ENCODE data around the gene ARHGAP42.
"Not testable (repeated sequence)": the region's sequence is repeated elsewhere in the genome, so short reads cannot be mapped to it uniquely, and the experiment has no call there.

ARHGAP42 gene, protein sequence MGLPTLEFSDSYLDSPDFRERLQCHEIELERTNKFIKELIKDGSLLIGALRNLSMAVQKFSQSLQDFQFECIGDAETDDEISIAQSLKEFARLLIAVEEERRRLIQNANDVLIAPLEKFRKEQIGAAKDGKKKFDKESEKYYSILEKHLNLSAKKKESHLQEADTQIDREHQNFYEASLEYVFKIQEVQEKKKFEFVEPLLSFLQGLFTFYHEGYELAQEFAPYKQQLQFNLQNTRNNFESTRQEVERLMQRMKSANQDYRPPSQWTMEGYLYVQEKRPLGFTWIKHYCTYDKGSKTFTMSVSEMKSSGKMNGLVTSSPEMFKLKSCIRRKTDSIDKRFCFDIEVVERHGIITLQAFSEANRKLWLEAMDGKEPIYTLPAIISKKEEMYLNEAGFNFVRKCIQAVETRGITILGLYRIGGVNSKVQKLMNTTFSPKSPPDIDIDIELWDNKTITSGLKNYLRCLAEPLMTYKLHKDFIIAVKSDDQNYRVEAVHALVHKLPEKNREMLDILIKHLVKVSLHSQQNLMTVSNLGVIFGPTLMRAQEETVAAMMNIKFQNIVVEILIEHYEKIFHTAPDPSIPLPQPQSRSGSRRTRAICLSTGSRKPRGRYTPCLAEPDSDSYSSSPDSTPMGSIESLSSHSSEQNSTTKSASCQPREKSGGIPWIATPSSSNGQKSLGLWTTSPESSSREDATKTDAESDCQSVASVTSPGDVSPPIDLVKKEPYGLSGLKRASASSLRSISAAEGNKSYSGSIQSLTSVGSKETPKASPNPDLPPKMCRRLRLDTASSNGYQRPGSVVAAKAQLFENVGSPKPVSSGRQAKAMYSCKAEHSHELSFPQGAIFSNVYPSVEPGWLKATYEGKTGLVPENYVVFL

DNA sequence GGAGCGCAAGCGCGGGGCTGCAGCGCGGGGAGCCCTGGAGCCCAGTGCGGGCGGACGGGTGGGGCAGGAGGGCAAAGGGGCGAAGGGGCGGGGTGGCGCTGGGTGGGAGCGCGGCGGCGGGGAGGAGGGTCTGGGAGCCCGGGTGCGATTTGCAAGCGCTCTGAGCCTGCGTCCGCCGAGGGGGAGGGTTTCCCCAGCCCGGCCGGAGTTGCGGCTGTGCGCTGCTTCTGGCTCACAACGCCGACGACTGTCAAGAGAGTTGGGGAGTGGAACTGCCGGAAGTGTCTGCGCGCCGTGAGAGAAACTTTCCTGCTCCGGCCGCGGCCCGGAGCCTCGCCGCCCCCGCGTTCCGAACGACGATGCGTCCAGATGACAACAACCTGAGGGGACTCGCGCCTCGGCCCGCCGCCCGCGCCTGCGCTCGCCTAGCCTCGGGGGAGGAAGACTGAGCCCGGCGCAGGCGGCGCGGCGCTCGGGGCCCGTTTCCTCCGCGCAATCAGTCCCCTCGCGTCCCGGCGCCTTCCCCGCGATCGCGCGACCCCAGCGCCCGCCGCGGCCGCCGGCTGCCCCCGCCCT is at the start of gene ARHGAP42:
Gene ARHGAP42 (plus strand): TSS at position 235 of the 576 bp plus-strand sequence. CDS start 391 bp downstream, outside the sequence.
- DNase-seq = peak in 1 of 6 experiments; percentile 4

DNA sequence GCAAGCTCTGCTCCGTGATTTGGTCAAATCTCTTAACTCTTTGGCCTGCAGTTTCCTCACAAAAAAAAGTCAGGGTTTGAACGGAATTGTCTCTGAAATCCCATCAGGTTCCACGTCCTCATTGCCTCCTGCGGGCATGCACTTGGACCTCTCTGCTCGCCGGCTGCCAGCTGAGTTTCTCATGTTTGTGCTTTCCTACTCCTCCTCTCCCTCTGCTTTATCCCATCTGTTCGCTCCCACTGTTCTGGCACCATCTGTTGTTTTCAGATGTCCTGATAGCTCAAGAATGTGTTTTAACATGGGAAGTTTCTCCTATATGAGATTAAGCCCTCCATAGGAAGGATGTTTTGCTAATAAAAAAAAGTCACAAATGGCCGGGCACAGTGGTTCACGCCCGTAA is 49.4 kb upstream of the ARHGAP42 start:
- no peak for DNase-seq

DNA sequence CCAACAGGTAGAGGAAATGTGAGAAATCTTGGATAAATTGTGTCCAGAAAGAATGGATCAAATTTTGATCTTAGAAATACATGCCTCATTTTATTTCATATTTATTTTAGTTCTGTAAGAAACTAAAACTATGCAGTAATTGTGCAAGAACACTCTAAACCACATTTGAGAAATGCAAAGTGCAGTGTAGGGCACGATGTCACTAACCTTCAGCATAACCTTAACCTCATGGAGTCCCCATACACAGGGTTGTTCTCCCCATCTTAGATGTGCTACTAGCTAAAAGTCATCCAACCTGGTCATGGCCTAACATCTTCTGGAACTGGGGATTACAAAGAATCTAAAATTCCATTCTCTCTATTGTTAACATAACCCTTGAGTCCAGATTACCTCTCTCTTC is 48.4 kb upstream of the ARHGAP42 start:
- DNase-seq = no peak

DNA sequence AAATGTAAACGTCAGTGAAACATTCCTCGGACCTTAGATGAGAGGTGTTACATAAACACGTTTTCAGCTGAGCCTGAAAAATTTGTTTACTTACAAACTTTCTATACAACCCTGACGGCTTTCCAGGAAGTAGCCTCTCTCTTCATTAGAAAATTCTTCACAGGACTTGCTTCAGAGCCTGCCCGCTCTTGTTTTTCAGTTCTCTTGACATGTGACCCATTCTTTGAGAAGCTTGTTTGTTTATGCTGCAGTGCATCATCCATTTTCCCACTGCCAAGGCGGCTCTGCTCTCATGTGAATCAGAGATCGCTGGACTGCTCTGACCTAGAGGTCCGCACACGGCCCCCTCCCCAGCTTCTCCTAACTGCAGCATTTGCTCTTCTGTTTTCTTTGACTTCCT is 47.9 kb upstream of the ARHGAP42 start:
- no peak for DNase-seq

DNA sequence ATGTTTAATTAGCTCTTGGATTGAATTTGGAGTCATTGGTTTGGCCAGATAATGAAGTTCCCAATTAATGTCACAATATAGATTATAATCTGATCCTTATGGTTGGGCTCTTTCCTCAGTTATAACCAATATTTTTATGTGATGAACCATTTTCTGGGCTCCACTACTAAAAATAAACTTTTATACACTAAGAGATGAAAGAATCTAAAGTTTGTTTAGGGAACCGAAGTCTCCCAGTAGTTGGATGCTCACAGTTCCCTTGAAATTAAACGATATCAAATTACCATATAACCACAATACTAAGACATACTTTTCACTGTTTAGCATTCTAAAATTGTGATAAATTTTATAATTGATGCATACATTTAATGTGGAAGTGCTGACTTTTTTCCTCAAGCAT is 47.0 kb upstream of the ARHGAP42 start:
- DNase-seq = no peak

DNA sequence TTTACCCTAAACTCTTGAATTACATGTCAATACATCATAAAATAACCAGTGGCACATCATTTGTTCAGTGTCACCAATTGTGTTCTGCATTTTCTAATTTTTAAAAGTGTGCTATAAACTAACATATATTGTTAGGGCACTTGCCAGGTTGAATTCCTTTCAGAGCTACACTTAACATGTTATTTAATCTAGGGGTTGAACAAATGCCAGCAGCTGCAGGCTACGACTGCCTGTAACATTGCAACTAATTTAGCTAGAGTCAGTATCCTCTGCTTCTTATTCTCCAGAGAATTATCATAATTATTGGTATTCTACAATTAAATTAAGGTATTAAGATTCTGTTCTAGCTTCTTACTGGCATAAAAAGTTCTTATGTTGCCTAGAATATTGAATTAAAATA is 46.4 kb upstream of the ARHGAP42 start:
- DNase-seq = no peak

DNA sequence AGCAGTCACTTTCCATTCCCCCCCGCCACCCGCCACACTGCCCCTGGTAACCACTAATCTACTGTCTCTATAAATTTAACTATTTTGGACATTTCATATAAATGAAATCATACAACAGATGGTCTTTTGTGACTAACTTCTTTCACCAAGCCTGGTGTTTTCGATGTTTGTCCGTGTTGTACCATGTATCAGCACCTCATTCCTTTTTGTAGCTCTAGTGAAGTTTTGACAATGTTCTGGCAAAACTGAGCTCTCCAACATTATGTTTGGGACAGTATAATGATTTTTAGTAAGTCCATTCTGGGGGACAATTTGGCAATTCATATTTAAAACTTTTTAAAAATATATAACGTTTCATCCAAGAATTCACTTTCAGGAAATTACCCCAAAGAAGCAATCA is 45.6 kb upstream of the ARHGAP42 start:
- no peak for DNase-seq

DNA sequence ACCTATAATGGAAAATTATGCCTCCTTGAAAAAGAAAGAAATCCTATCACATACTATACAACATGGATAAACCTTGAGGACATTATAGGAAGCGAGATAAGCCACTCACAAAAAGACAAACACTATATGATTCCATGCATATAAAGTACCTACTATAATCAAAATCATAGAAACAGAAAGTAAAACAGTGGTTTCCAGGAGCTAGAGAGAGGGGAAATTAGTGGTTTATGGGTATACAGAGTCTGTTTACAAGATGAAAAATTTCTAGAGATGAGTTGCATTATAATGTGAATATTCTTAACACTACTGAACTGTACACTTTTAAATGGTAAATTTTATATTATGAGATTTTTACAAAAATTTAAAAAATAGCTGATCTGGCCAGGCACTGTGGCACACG is 40.5 kb upstream of the ARHGAP42 start:
- no peak for DNase-seq

DNA sequence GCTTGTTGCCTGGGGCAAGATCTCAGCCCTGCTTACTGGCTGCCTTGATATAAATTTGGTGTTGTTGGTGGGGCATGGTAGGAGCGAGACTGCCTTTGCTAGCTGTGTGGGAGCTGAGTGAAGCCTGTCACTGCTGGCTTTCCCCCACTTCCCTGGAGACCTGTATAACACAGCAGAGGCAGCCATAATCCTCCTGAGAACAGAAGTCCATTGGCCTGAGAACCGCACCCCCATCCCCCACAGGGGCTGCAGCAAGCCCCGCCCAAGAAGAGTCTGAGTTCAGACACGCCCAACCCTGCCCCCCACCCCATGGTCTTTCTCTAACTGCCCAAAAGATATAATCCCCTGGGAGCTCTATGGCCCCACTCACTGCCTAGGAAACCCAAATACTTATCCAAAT is 39.2 kb upstream of the ARHGAP42 start:
- DNase-seq = no peak

DNA sequence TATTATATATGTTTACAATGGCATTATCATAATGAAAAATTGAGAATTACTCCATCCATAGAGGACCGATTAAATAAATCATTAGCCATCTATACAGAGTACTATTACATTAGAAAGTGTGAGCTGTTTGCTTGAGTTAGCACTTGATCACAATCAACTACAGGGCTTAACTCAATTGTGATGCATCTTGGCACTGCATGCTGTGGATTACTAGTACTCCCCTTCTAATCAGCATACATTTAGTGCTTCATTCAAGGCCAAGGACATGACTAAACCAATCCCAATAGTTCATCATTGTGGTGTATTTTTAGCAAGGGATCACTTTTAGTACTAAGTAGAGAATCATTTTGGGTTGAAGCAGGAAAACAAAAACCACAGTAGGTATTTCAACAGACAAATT is 23.5 kb upstream of the ARHGAP42 start:
- no peak for DNase-seq

DNA sequence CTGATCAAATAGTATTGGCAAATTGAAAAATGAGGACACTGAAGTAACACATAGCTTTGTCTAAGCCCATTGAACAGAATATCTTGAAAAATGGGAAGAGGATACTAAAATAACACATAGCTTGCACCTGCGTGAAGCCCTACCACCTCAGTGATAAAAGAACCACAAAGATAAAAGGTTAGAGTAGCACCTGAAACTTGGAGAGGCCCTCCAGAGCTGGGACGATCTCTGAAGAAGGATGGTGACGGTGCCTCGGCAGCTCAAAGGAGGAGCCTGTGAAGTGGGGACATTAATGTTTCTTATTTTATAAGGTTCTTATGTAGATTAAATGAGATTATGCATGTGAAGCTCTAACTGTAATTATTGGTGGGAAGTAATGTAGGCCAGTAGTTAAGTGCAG is 23.1 kb upstream of the ARHGAP42 start:
- DNase-seq = no peak

DNA sequence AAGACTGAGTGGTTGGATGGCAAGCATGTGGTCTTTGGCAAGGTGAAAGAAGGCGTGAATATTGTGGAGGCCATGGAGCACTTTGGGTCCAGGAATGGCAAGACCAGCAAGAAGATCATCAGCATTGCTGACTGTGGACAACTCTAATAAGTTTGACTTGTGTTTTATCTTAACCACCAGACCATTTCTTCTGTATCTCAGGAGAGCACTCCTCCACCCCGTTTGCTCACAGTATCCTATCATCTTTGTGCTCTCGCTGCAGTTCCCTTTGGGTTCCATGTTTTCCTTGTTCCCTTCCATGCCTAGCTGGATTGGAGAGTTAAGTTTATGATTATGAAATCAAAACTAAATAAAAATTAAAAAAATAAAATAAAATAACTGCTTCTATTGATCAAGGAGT is 20.3 kb upstream of the ARHGAP42 start:
- not testable (repeated sequence) for DNase-seq

DNA sequence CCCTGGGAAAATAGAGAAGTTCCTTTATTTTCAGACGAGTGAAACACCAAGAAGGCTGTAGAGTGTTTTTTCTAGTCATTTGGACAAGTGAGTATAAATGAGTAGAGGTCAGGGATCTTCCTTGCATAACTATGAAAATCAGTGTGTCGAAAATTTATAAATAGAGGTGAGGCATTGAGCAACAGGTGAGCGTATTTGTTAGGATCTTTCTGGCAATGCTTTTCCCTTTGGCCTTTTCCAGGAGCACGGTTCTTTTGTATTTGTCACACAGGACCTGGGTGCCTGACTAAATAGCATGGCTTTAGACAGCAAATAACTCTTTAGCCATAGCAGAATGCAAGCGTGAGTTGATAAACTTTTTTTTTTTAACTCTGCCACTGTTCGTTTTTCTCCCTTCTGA is 19.6 kb upstream of the ARHGAP42 start:
- DNase-seq = no peak

DNA sequence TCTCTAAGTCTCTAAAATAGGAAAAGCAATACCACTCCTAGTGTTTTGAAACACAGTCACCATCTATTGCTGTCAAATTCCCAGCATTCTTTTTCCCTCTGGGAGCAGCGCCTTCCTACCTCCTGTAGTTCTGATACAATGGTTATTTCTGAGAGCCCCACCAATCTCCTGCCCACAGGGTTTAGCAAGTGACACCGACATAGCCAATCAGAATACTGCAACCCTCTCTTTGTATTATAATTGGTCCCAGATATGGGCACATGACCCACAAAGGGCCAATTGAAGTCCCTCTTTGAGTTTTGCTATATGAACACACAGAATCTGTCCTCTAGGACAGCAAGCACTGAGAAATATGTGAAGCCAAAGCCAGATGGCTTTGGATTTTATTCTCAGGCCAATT is 16.9 kb upstream of the ARHGAP42 start:
- no peak for DNase-seq

DNA sequence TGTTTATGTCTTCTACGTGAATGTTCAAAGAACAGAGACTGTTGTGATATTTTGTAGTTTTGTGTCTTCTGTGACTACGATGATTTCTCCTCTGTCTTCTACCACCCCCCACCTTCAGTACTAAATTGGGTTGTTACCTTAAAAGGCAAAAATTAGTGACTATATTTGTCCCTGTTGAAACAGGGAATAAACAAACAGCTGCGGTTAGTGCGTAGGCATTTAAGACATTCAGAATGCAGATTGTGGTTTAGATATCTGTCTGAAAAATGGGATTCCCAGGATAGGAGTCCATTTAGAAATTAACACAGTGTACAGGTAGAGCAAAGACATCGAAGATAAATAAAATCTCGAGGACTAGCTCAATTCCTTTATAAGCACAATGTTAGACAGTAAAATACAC is 15.6 kb upstream of the ARHGAP42 start:
- DNase-seq = no peak

DNA sequence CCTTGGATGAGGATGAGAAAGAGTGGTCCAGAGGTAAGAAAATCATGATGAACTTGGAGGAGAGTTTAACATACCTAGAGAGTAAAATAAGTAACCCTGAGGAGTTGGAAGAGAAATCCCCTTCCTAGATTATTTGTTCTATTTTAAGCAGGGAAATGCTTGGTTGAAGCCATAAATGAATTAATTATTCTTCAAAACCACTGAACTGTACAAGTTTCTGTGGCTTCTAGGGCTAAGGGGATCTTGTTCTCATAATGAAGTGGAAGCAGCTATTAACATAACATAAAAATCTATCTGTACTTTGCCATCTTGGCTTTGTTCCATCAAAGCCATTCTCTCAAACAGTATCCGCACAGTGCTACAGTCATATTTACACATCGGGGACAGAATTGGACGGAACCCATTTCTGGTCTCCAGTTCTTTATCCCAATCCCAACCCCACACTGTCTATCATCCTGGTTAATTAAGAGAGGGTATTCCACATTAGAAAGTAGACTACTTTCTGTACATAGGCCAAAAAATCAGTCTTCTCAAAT is 14.5 kb upstream of the ARHGAP42 start:
- no peak for DNase-seq

DNA sequence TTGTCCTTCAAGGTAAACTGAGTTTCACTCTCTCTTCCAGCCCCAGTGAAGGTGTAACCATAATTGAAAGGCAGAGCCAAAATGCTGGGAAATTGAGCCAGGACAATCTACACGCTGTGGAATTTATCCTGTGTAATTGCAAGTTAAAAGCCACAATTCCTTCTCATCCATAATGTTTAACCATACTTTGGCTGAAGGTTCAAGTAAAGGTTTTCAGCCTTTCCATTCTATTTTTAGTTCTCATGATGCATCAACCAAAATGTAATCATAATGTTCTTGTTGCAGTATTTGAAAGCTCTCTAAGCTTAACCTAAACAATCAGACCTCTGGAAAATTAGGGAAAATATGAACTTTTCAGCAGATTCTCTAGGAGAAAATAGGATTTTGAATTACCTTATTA is 14.0 kb upstream of the ARHGAP42 start:
- no peak for DNase-seq

DNA sequence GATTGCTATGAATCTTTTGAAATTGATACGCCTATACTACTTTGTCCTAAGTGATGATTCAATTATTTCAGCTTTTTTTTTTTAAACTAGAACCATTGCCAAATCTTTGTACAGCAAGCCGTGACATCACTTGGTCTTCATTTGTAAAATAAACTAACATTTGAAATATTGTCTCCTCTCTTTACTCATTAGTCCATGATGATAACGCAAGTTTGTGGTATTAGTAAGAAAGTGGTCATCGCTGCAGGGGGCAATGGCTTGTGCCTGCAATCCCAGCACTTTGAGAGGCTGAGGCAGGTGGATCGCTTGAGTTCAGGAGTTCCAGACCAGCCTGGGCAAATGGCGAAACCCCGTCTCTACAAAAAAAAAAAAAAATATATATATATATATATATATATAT is 12.9 kb upstream of the ARHGAP42 start:
- DNase-seq = no peak

DNA sequence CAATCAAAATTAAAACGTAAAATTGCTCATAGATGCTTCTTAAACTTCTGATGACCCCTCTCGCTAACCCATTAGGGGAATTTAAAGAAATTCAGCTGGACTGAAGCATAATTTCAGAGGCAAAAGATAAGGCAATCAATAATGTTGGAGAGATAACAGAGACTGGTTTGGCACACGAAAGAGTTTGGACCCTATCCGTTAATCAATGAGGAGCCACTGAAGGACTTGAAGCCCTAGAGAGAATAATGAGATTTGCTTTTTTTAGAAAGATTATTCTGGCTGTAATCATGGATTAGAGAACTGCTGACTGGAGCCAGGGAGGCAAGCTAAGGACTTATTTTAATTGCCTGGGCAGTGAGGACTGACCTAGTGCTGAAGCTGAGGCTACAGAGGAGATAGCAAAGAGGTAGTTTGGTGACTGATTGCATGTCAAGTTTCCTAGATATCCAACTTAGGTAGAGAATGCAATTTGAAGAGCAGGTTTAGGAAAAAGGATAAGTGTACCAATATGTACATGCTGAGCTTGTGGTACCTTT is 11.9 kb upstream of the ARHGAP42 start:
- DNase-seq = no peak

DNA sequence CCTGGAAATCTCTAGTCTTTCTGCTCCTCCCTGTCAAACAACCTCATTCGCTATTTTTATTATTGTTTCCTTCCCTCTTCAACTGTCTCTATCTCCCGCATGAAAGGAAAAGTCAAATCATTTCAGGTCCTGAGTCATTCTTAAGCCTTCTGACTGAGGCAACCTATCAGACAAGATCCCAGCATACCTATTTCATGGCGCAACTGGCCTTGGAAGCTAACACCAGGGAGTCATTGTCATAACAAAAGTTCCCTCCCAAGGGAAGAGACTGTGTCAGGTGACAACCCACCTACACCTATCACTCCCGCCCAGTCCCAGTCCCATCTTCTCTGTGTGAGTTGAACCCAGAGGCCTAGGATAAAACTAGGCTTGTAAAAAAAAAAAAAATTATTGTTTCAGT is 10.2 kb upstream of the ARHGAP42 start:
- DNase-seq = no peak

DNA sequence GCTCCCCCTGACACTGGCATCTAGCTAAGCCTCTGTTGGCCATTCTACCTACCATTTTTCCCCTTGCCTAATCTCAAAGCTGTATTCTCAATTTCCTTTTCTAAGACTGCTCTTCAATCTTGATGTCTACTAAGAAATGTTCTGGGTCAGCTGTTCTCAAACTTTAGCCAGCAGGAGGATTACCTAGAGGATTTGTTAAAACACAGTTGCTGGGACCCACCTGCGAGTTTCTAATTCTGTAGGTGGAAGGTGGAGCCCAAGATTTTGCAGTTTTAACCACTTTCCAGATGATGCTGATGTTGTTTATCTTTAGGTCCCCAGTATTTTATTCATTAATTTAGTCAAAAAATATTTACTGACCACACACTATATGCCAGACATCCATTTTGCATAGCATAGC is 9.3 kb upstream of the ARHGAP42 start:
- no peak for DNase-seq

DNA sequence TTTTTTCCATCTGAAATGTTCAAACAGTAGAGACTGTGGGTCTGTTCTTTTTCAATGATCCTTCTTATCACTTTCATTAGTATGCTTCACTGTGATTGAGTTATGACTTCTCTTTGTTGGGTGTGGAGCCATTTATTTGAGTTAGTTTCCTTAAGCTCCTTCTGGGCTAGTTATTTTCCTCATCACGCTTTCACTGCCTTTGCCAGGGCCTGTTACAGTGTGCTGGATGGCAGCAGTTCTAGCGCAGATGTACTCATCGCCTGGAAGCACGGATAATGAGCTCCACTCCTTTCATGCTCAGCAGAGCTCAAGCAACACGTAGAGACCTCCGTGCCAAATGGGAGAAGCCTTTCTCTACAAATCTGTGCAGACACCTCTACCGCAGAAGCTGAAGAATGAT is 7.0 kb upstream of the ARHGAP42 start:
- no peak for DNase-seq

DNA sequence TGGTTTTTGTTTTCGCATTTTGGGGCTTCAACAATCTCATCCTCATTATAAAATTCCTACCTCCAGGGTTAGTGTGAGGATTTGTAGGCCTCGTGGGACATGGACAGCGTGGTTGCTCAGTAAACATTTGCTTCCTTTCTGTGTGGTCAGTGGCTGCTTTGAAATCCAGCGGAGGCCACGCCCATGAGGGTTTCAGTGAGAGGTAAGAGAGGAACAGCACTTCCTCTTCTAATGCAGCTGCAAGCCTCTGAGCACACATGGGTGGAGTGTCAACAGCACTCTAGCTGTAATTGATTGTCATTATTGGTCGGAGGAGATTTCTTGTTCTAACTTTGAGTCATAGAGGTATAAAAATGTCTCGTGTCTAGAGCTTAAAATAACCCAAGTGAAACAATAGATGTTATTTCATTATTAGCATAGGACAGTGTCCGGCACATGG is 6.0 kb upstream of the ARHGAP42 start:
- DNase-seq = no peak
